HepG2 (cell line): Measurements from ENCODE around the gene THSD4.

Experiments used
- CTCF ChIP-seq: sonication (generic); formaldehyde crosslinking; IDR thresholded peaks from 2 replicates; pipeline ENCODE4 v1.5.0; 2020; ENCODE audit warnings: mild to moderate bottlenecking, missing genetic modification reagents, moderate library complexity
- RXRA ChIP-seq: sonication (generic); formaldehyde crosslinking; IDR thresholded peaks from 2 replicates; pipeline ENCODE4 v1.5.1; 2020; ENCODE audit warnings: missing genetic modification reagents
- SP2 ChIP-seq: sonication (generic); formaldehyde crosslinking; IDR thresholded peaks from 2 replicates; pipeline ENCODE4 v1.5.1; 2020; ENCODE audit warnings: mild to moderate bottlenecking, missing genetic modification reagents

DNA sequence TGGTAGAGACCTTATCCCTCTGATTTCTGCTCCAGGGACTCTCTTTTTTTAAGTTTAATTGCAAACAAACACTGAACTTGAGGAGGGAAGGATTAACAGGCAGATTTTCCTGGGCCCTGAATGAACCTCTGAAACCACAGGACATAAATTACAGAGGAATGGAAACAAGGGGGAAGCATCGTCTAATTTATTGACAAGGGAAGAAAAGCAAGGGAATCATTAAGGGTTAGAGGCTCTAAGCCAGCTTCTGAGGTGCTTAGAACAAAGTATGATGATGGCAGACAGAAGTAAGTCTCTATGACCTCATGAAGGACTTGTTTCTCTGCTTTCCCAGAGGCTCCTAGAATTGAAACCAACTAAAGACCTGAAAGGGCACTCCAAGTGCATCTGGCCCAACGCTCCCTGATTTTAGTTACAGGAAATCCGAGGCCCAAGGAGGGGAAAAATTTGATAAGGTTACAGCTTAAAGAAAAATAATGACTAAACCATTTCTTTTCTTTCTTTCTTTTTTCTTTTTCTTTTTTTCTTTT lies 450.4 kb downstream of the THSD4 start:
- TF ChIP-seq SP2 = no peak
- TF ChIP-seq RXRA (CRISPR knock-in tag) = no peak
- no peak for TF ChIP-seq CTCF
